Activated CD4-positive, CD25-positive, alpha-beta regulatory T cell treated with anti-CD3 and anti-CD28 coated beads, Interleukin-2, amount 50 U/mL, for 16 hours (primary cell): ENCODE measurements around the gene MYH6.
"Not testable (repeated sequence)": the region's sequence is repeated elsewhere in the genome, so short reads cannot be mapped to it uniquely, and the experiment has no call there.

ENCODE experiments used
- DNase-seq: peaks from one replicate; pipeline ENCODE4 v3.0.0-alpha.2; 2020; ENCODE audit warnings: low read depth, low spot score

MYH6 gene

GRCh38 chr14:23436327-23437132 lies 28.5 kb upstream of the MYH6 start:
- no peak for DNase-seq

DNA sequence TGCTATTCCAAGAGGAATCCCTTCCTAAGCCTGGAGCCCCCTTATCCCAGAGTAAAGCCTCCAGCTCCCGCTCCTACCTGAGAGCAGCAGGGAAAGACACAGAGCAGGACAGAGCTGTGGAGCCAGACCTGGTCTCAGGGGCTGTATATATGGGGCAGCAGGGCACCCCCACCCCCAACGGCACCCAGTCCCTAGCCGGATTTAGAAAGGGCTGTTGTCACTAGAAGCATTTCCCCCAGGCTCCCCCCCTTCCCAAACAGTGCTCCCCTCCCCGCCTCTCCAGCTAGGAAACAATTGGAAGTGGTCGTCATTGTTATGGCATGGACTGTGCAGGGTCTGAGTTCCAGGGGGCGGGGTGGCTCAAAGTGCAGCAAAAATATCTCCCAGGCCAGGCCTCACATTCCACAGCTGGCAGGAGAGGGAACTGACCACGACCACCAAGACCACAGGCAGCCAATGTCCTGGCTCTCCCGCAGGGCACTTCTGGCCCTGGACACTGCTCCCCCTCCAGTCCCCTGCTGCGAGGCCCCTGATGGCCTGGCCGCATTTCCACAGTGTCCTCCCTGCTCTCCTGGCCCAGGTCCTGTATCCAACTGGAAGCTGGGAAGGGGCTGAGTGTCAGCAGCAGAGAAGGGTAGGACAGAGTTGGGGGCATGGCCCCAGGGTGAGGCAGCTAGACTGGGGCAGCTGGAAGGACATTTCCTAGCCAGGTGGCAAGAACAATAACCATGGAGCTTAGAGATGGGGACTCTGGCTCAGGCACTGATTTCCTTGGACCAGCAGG lies 27.7 kb upstream of the MYH6 start, which contains the start of gene MYH7:
TSS of gene MYH7 (minus strand) at position 118 of the 784 bp plus-strand sequence. CDS start 1,928 bp downstream, outside the sequence.
- DNase-seq, result no peak

GRCh38 chr14:23434488-23435222 lies 26.6 kb upstream of the MYH6 start:
- DNase-seq, result no peak

- no peak for DNase-seq
These were observed 25.4 kb upstream of the MYH6 start for GRCh38 chr14:23433457-23433856.

GRCh38 chr14:23432946-23433345 lies 24.9 kb upstream of the MYH6 start:
- no peak for DNase-seq

DNA sequence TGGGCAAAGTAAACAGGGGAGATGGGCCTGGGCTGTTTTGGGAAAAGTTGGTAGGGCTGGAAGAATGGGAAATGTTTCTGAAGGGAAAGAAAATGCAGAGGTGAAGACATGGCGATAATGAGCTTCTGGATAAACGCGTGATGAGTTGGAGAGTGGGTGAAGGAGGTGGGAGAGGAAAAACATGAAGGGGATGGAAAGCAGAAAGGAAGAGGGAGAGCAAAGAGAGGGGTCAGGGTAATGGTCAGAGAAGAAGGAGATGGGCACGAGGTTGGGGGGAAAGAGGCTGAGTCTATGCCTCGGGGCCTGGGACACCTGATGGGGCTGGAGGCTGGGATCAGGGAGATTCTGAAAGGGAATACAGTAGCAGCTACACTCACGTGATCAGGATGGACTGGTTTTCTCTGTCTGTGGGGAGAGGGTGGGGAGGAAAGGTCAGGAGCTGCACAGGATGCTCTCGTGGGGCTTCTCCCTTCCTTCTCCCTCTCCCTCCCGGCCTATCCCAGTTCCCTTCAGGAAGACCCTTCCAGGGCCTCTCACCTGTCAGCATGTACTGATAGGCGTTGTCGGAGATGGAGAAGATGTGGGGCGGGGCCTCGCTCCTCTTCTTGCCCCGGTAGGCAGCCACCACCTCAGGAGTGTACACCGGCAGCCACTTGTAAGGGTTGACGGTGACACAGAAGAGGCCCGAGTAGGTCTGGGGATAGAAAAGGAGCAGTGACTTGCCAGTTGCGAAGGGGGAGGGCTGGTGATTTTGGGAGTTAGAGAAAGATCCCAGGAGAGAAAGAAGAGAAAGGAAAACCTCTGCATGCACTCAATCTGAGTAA lies 24.2 kb upstream of the MYH6 start:
- no peak for DNase-seq

DNA sequence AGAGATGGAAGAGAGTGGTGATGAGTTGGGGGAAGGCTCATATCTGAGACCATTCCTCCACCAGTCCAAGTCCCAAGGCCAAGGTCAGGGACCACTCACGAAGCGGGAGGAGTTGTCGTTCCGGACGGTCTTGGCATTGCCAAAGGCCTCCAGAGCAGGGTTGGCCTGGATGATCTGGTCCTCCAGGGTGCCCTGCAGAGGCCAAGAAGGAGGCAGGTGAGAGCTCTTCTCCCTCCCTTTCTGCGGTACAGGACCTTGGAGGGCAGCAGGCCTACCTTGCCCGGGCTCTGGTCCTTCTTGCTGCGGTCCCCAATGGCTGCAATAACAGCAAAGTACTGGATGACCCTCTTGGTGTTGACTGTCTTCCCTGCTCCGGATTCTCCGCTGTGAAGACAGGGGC lies 23.4 kb upstream of the MYH6 start:
- DNase-seq, result no peak

- no peak for DNase-seq
These were observed 22.6 kb upstream of the MYH6 start for GRCh38 chr14:23430723-23431085.

DNA sequence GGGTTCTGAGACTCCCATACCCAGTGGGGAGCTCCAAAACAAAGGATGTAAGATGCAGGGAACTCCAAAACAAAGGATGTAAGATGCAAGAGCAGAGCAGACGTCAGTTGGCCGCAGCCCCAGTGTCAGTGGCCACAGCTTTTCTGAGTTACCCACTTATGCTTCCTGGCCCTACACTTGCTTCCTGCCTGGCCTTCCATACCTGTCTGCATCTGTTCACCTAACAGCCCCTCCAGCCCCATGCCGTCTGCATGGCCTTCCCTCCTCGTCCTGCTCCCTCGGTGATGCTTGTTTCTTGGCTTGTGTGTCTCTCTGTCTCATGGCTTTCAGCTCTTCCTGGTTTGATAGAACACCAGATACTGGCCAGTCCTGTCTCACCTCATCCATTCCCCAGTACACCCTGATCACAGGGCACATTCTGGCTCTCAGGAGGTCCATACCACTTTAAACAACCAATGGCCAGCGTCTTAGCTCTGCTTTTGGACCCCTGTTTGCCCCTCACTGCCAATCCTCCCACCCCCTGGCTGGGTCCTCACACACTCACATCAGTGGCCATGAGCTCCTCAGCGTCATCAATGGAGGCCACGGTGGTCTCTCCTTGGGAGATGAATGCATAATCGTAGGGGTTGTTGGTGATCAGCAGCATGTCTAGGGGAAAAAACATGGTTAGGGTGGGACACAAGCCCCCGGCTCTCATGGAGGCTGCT lies 22.1 kb upstream of the MYH6 start:
- no peak for DNase-seq

- DNase-seq, result no peak
These were observed 20.8 kb upstream of the MYH6 start for GRCh38 chr14:23428686-23429495.

- DNase-seq, result not testable (repeated sequence)
These were observed 17.7 kb upstream of the MYH6 start for GRCh38 chr14:23425798-23426197.

DNA sequence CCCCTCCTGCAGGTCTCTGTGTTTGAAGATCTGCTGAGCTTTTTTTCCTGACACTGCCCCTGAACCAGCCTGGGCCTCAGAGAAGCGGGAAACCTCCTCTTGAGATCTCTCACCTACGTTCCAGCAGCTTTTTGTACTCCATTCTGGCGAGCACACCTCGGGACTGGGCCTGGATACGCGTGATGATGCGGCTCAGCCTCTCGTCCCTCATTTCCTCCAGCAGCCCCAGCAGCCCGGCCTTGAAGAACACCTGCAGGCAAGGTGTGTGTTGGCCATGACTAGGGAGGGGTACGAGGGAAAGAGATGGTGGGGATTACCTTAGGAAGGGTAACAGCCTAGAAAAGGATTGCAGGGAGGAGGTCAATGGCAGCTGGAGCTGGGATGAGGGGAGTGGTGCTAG lies 17.1 kb upstream of the MYH6 start:
- DNase-seq, result no peak

DNA sequence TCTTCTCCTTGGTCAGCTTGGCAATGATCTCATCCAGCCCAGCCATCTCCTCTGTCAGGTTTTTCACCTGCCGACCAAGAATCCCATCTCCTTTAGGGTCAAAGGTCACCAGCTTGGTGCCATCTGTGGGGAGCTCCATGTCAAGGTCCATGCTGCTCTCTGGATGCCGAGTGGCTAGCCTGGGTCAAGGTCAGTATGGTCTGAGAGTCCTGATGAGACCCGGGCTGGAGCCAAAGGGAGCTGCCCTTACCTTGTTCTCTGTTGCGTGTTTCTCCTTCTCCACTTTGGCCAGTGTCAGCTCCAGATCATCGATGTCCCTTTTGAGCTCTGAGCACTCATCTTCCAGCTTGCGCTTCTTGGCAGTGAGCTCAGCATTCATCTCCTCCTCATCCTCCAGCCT lies 15.6 kb upstream of the MYH6 start:
- DNase-seq, result no peak

GRCh38 chr14:23421594-23421993 lies 13.5 kb upstream of the MYH6 start:
- DNase-seq, result no peak

- DNase-seq, result not testable (repeated sequence)
These were observed 11.6 kb upstream of the MYH6 start for GRCh38 chr14:23419646-23420045.

- no peak for DNase-seq
These were observed 9.9 kb upstream of the MYH6 start for GRCh38 chr14:23418021-23418420.

DNA sequence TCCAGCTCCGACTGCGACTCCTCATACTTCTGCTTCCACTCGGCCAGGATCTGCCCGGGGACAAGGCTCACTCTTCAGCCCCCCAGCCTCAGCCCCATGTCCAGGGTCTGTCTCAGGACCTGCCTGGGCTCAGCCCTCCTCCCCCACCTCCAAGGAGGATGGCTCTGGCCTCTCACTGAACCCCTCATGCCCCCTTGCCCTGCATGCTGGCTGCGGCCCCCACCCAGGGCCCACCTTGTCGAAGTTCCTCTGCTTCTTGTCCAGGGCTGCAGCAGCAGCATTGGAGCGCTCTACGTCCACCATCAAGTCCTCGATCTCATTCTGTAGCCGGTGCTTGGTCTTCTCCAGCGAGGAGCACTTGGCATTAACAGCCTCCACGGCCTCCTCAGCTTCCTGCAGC lies 9.2 kb upstream of the MYH6 start:
- not testable (repeated sequence) for DNase-seq

- no peak for DNase-seq
These were observed 8.7 kb upstream of the MYH6 start for GRCh38 chr14:23416801-23417200.

DNA sequence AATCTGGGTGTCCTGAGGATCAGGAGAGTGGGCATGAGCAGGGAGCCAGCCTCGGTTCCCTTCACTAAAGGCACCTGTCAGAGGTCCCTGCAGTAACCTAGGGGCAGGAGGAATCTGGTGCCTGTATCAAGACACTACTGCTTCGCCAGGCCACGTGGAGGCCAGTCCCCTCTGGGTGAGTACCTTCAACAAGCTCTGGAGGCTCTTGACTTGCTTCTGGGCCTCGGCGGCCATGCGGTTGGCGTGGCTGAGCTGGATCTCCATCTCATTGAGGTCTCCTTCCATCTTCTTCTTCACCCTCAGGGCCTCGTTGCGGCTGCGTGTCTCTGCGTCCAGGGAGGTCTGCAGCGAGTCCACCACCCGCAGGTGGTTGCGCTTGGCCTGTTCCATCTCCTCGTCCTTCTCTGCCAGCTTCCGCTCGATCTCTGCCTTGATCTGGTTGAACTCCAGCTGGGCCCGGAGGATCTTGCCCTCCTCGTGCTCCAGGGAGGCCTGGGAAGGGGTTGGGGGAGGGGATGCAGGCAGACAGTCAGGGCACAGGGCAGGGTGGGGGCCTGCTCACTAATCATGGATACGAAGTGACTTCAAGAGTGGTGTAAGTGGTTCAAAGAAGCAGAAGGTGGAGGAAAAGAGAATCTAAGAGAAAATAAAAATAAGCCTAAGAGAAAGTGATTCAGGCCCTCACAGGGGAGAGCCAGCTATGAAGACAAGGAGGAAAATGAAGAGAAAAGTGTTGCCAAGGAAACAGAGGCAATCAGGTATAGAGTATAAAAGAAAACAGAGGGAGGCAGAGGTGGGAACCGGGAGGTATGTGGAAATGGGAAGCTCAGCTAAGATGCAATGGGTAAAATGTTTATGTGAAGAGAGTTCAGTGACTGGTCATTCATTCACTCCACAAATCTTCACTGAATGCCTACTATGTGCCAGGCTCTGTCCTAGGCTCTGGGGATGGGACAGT lies 8.0 kb upstream of the MYH6 start:
- no peak for DNase-seq
